Kasumi-1 (cell line): Measurements from ENCODE around the gene VMAC.

Experiments
- DNase-seq, 2 experiments: peaks; one replicate each; lab custom pipeline; 2025; lab: John Stamatoyannopoulos, UW

The VMAC gene

GRCh38 chr19:5905114-5905778 lies 574 bp downstream of the VMAC start:
- DNase-seq: no peak

GRCh38 chr19:5907241-5907640 lies 2.6 kb downstream of the VMAC start:
- DNase-seq: no peak

GRCh38 chr19:5908773-5909442 lies 4.2 kb downstream of the VMAC start:
- no peak for DNase-seq

GRCh38 chr19:5910638-5910907 lies 5.9 kb downstream of the VMAC start:
- DNase-seq: no peak

- DNase-seq: no peak
Measured at GRCh38 chr19:5911366-5911765, 6.7 kb downstream of the VMAC start.

- no peak for DNase-seq
Measured at GRCh38 chr19:5913739-5914357, 9.2 kb downstream of the VMAC start, which contains the start of gene CAPS. CAPS (plus strand) TSS chr19:5914254; CDS start chr19:5914407, 153 bp downstream.

- no peak for DNase-seq
Measured at GRCh38 chr19:5914358-5914774, 9.7 kb downstream of the VMAC start.

- no peak for DNase-seq
Measured at GRCh38 chr19:5914946-5915781, 10.5 kb downstream of the VMAC start.

- no peak for DNase-seq
Measured at GRCh38 chr19:5915782-5916165, 11.1 kb downstream of the VMAC start.

- DNase-seq: no peak
Measured at GRCh38 chr19:5916181-5916708, 11.6 kb downstream of the VMAC start.

- no peak for DNase-seq
Measured at GRCh38 chr19:5917431-5918107, 12.9 kb downstream of the VMAC start.

GRCh38 chr19:5918463-5919079 lies 13.9 kb downstream of the VMAC start:
- no peak for DNase-seq

GRCh38 chr19:5921516-5922160 lies 17.0 kb downstream of the VMAC start:
- no peak for DNase-seq

- no peak for DNase-seq
Measured at GRCh38 chr19:5922161-5922545, 17.5 kb downstream of the VMAC start.

GRCh38 chr19:5923356-5923755 lies 18.7 kb downstream of the VMAC start:
- DNase-seq: no peak

- no peak for DNase-seq
Measured at GRCh38 chr19:5925830-5926427, 21.3 kb downstream of the VMAC start.

GRCh38 chr19:5926641-5927440 lies 22.2 kb downstream of the VMAC start:
- DNase-seq: no peak

- DNase-seq: no peak
Measured at GRCh38 chr19:5927441-5927821, 22.8 kb downstream of the VMAC start.

GRCh38 chr19:5929179-5929578 lies 24.5 kb downstream of the VMAC start:
- no peak for DNase-seq

GRCh38 chr19:5929625-5930024 lies 25.0 kb downstream of the VMAC start:
- DNase-seq: no peak
